ENCODE measurements around the gene SLC22A7.
A peak's percentile ranks its signal among the peaks of the same experiment; 100 is the strongest.

Gene SLC22A7, protein sequence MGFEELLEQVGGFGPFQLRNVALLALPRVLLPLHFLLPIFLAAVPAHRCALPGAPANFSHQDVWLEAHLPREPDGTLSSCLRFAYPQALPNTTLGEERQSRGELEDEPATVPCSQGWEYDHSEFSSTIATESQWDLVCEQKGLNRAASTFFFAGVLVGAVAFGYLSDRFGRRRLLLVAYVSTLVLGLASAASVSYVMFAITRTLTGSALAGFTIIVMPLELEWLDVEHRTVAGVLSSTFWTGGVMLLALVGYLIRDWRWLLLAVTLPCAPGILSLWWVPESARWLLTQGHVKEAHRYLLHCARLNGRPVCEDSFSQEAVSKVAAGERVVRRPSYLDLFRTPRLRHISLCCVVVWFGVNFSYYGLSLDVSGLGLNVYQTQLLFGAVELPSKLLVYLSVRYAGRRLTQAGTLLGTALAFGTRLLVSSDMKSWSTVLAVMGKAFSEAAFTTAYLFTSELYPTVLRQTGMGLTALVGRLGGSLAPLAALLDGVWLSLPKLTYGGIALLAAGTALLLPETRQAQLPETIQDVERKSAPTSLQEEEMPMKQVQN

GRCh38 chr6:43297644-43298564 lies at the start of gene SLC22A7:
Gene SLC22A7, plus strand, starts transcription at chr6:43298260. Its CDS starts 99 bp downstream, at chr6:43298359.
- DNase-seq = no peak

DNA sequence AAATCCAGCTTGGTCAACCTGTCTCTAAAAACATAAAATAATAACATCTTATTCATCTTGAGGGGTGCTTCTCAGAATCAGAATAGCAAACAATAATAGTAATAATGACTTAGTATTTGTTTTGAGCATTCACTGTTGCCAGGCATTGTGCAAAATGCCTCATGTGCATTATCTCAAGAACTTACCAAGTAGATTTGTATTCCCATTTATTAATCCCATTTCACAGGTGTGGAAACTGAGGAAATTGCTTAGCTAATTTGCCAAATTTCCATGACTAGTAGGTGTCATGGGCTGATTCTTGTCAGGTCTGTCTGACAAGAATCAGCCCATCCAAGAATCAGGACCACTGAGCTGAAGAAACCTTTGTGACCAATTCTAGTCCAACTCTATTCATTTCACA lies 49.3 kb upstream of the SLC22A7 start:
- DNase-seq = no peak

- no peak for DNase-seq
Observed at GRCh38 chr6:43250992-43251373, 47.1 kb upstream of the SLC22A7 start.

DNA sequence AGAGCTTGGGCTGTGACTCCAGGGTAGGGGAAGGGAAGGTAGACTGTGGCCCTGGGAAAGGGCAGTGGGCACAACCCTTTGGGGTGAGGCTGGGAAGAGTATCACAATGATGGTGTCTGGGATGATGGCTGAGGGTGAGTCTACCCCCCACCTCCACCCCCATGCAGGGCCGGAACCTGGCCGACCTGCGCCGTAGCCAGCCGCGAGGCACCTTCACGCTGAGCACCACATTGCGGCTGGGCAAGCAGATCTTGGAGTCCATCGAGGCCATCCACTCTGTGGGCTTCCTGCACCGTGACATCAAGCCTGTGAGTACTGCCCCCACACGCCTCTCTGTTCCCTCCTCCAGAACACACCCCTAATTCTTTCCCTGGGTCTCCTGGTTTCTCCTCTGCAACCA lies 44.7 kb upstream of the SLC22A7 start:
- no peak for DNase-seq

DNA sequence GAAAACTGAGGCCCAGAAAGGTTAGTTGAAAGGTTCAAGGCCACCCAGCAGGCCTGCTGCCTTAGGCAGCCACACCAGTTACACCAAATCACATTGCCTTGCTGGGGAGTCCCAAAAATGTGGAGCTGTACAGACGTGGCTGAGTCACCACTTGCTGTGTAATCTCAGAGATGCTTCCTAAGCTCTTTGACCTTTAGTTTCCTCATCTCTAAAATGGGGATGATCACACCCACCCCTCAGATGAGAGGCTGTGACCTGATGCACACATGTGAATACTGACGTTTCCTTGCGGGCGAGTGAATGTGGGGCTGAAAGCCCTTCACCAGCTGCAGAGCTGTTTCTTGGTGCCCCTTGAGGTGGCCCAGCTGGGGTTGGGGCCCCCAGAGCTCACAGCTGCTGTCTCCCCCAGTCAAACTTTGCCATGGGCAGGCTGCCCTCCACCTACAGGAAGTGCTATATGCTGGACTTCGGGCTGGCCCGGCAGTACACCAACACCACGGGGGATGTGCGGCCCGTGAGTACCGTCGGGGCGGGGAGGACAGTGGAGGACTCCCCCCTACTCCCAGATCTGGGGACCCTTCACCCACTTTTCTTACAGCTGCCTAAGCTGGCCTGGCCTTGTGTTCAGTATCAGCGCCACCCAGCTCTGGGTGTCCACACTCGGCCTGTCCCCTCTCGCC lies 43.8 kb upstream of the SLC22A7 start:
- no peak for DNase-seq

- DNase-seq = no peak
Observed at GRCh38 chr6:43254846-43255245, 43.2 kb upstream of the SLC22A7 start.

DNA sequence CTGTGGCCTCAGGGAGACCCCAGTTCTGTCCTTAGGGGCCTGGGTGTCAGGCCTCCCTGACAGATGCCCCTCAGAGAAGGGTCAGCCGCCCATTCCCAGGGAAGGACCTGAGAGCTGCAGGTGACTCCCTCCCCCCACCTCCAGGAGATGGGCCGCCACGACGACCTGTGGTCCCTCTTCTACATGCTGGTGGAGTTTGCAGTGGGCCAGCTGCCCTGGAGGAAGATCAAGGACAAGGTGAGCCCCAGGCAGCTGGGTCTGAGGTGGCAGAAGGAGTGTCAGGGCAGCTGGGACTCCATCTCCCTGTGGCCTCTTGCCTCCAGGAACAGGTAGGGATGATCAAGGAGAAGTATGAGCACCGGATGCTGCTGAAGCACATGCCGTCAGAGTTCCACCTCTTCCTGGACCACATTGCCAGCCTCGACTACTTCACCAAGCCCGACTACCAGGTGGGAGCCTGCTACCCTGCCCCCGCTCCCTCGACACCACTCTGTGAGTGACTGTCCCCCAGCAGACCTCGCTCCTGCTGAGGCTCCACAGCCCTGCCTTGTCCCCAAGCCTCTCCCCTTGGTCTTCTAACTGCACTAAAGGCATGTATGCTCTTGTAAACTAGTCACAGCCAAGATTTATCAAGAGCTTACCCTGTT lies 42.5 kb upstream of the SLC22A7 start:
- DNase-seq = no peak

DNA sequence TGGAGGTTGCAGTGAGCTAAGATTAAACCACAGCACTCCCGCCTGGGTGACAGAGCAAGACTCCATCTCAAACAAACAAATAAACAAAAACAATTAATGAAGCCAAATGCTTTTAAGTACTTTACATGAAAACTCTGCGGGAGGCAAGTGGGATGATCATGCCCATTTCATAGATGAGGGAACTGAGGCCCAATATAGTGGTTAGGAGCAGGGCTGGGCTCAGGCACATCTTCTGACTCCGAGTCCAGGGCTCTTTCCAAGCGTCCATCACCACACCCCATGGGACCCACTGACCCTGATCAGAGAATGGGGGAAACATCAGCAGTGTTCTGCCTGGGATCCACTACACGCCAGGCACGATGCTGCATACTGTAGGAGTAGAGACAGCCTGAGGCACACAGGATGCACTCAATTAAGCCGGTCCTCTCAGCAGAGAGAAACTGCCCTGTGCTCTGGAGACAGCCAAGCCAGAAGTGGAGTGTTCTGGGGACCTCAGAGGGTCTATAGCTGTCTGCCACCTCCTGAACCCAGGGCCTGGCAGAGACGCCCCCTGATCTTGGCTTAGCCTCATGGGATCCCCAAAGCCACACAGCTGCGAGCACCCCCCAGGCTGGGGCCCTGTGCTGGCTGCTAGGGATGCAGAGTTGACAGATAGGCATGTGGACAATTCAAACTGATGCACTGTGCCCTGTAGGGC lies 41.2 kb upstream of the SLC22A7 start:
- no peak for DNase-seq

DNA sequence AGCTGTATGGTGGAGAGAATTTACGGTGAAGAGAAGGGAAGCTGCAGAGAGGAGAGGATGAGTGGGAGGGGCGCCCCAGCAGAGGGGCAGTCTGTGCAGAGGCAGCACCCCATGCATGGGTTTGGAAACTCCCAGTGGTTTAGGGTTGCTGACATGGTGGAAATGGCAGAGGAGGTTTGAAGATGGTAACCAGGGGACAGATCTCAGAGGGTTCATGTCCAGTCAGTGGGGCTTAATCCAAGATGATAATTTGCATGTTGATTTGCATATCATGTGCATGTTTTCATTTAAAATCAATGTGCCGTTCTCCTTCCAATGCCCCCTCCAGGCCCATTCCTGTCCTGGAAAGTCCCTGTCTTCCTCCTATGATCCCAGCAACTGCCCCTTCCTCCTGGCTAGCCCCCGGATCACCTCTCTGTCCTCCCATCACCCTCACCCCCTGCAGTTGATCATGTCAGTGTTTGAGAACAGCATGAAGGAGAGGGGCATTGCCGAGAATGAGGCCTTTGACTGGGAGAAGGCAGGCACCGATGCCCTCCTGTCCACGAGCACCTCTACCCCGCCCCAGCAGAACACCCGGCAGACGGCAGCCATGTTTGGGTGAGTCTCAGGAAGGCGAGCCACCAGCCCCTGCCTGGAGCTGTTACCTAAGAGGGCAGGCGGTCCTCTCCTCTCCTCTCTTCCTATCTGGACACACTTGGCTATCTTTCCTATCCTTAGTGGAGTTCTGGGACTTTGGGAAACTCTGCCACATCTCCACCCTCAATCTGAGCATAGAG lies 40.5 kb upstream of the SLC22A7 start:
- no peak for DNase-seq

GRCh38 chr6:43258180-43258579 lies 39.9 kb upstream of the SLC22A7 start:
- no peak for DNase-seq

GRCh38 chr6:43258807-43259686 lies 39.0 kb upstream of the SLC22A7 start:
- DNase-seq = no peak

DNA sequence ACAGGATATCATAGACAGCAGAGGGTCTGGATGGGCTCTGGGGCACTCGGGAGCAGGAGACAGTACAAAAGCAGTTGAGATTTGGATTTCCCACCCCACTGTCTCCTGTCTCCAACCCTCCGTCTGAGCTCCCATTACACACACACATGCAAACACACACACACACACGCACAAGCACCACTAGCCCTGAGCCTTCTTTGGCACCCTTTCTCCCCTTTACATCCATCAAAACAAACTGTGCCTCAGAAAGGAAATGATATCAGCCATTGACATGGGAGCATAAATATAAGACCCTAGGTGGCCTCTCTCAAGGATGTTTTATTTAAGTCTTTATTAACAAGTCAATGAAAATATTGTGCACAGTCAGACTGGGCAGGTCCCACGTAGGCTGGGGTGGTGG lies 37.3 kb upstream of the SLC22A7 start:
- no peak for DNase-seq

- no peak for DNase-seq
Observed at GRCh38 chr6:43261198-43261597, 36.9 kb upstream of the SLC22A7 start.

DNA sequence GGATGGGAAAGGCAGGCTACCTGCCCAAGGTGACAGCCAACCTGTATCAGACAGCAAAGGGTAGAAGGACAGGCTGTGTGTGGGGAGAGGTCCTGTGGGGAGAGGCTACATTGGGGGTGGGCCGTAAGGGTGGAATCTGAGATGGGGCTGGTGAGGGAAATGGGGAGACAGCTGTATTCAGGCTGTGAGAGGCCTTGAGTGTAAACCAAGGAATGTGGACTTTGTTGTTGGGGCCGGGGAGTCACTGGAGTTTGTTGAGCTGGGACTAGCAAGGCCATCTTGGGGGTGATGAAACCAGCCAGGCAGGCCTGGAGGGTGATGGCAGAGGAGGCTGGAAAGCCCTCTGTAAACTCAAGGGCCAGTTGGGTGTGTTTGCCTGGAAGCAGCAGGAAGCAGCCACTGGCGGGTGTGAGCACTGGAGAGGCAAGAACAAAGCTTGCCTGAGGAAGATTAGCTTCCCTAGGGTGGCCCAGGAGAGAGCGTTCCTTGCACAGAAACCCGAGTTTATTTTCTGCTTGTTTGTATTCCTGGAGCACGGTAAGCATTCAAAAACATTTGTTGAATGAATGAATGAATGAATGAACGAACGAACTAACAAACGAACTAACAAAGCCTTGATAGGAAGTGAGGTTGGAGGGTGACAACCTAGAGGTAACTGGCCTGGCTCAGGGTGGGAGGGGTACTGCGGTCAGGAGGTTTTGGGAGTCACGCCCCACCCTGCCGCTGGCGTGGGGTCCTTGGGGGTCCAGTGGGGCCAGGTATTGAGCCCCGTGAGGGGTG lies 35.9 kb upstream of the SLC22A7 start:
- no peak for DNase-seq

DNA sequence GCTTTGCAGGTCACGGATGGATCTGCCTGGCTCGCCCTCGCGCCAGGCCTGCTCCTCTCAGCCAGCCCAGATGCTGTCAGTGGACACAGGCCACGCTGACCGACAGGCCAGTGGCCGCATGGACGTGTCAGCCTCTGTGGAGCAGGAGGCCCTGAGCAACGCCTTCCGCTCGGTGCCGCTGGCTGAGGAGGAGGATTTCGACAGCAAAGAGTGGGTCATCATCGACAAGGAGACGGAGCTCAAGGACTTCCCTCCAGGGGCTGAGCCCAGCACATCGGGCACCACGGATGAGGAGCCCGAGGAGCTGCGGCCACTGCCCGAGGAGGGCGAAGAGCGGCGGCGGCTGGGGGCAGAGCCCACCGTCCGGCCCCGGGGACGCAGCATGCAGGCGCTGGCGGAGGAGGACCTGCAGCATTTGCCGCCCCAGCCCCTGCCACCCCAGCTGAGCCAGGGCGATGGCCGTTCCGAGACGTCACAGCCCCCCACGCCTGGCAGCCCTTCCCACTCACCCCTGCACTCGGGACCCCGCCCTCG lies 35.2 kb upstream of the SLC22A7 start:
- DNase-seq = no peak

DNA sequence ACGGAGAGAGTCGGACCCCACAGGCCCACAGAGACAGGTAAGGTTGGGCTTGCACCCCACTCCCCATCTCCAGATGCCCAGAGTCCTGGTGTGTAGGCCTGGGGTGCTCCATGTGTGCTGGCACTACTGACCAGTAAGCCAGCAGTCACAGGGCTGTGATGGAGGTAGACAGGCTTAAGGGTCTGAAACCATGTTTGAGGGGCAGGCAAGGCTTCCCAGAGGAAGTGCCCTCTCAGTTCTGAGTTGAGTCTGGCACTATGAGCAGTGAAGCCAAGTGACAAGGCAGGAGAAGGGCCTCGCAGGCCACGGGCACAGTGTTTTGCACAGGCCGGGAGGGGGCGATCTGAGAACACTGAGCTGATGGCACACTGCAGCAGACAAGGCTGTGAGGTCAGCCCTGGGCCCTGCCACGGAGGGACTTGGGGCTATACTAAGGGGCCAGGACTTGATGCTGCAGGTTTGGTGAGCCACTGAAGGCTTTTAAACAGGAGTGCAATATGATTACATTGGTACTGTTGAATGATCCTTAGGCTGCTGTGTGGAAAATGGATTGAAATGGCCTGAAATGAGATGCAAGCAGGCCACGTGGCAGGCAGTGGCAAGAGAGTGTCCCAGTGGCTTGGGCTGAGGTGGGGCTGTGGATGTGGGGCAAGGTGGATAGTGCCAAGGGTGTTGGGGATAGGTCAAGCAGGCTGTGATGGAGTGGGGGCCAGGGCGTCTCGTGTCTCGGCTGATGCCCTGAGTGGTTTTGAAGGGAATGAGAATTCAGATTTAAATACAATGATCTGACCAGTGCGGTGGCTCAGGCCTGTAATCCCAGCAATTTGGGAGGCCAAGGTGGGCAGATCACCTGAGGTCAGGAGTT lies 34.5 kb upstream of the SLC22A7 start:
- peak; percentile 81 for DNase-seq

GRCh38 chr6:43264599-43265145 lies 33.4 kb upstream of the SLC22A7 start:
- no peak for DNase-seq

DNA sequence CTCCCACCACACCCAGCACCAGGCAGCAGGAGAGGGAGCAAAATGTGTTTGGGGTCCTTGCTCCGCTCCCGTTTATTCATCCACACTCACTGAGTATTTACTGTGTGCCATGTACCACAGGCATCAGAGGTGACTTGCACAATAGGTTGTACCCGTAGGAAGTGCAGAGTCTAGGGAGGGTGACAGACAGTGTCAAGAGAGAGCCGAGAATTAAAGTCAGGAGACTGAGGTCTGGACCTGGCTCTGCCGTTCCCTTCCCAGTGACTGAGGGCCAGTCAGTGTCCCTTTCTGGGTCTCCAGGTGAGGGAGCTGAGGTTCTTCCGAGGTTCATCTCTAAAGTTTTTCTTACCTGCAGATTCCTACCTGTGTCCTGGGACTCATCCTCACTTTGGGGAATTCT lies 32.5 kb upstream of the SLC22A7 start:
- DNase-seq = no peak
